IPS-20b (cell line): ENCODE measurements around the gene NELFA.
"Not testable (repeated sequence)": the region's sequence is repeated elsewhere in the genome, so short reads cannot be mapped to it uniquely, and the experiment has no call there.

Experiments
- H3K27ac ChIP-seq: one replicate; pipeline ENCODE4 v1.5.1; 2013; ENCODE audit warnings: low read length
- H3K27me3 ChIP-seq: 2 replicates; pipeline ENCODE4 v1.6.1; 2013; ENCODE audit warnings: mild to moderate bottlenecking, low read length, inconsistent platforms; ENCODE audit not compliant: insufficient read depth
- H3K36me3 ChIP-seq: 2 replicates; pipeline ENCODE4 v1.6.1; 2013; ENCODE audit warnings: low read depth, mild to moderate bottlenecking, inconsistent platforms, low read length, moderate library complexity; ENCODE audit not compliant: insufficient read depth
- H3K4me1 ChIP-seq: 2 replicates; pipeline ENCODE4 v1.6.1; 2013; ENCODE audit warnings: mild to moderate bottlenecking, control low read depth, inconsistent platforms, low read length, moderate library complexity; ENCODE audit not compliant: insufficient read depth
- H3K4me3 ChIP-seq: 2 replicates; pipeline ENCODE4 v1.5.1; 2013; ENCODE audit warnings: mild to moderate bottlenecking, low read length, inconsistent platforms
- H3K9ac ChIP-seq: 2 replicates; pipeline ENCODE4 v1.6.1; 2013; ENCODE audit warnings: low read depth, mild to moderate bottlenecking, inconsistent platforms, low read length, moderate library complexity
- H3K9me3 ChIP-seq: 2 replicates; pipeline ENCODE4 v1.6.1; 2013; ENCODE audit warnings: mild to moderate bottlenecking, low read depth, low read length, inconsistent platforms; ENCODE audit not compliant: insufficient read depth

Gene NELFA

DNA sequence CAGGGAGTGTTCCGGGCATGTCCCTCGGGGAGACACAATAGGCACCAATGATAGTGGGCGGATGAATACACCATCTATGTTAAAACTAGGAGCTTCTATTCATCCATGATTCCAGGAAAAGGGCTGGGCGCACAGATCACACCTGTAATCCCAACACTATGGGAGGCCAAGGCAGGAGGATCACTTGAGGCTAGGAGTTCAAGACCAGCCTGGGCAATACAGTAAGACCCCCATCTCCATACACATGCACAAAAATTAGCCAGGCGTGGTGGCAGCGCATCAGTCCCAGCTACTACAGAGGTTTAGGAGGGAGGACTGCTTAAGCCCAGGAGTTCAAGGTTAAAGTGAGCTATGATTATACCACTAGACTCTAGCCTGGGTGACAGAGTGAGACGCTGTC is 2.4 kb downstream of the NELFA start:
- H3K36me3 ChIP-seq, result peaks cover 31% of the 10 kb centered on the region

DNA sequence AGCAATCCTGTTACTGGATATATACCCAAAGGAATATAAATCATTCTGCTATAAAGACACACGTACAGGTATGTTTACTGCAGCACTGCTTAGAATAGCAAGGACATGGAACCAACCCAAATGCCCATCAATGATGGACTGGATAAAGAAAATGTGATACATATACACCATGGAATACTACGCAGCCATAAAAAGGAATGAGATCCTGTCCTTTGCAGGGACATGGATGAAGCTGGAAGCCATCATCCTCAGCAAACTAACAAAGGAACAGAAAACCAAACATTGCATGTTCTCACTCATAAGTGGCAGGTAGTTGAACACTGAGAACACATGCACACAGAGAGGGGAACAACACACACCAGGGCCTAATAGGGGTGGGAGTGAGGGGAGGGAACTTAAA is 5.4 kb downstream of the NELFA start:
- H3K9ac ChIP-seq, H3K9me3 ChIP-seq, H3K4me3 ChIP-seq, H3K4me1 ChIP-seq, H3K27ac ChIP-seq, H3K27me3 ChIP-seq: not testable (repeated sequence)
- peaks cover 31% of the 10 kb centered on the region for H3K36me3 ChIP-seq

More for the DNA sequence above, 2.4 kb downstream of the NELFA start:
- Histone ChIP-seq H3K9ac (no peak overlapping the region), H3K27ac (no peak overlapping the region), H3K9me3 (no peaks in the 10 kb centered on the region), H3K4me1 (peaks cover 3% of the 10 kb centered on the region; the same call in 1 of the 2 replicates), H3K27me3 (no peaks in the 10 kb centered on the region; the same call in 1 of the 2 replicates), H3K4me3 (no peak overlapping the region)

GRCh38 chr4:1999308-1999707 is 9.5 kb downstream of the NELFA start:
- not testable (repeated sequence) for H3K27ac ChIP-seq, H3K9ac ChIP-seq, H3K27me3 ChIP-seq, H3K9me3 ChIP-seq, H3K4me3 ChIP-seq, H3K4me1 ChIP-seq
- H3K36me3 ChIP-seq, result peaks cover 16% of the 10 kb centered on the region

GRCh38 chr4:1998296-1998695 is 10.5 kb downstream of the NELFA start:
- H3K4me1 ChIP-seq, result peaks cover 4% of the 10 kb centered on the region
- no peaks in the 10 kb centered on the region for H3K9me3 ChIP-seq
- H3K27ac ChIP-seq, result no peak overlapping the region

DNA sequence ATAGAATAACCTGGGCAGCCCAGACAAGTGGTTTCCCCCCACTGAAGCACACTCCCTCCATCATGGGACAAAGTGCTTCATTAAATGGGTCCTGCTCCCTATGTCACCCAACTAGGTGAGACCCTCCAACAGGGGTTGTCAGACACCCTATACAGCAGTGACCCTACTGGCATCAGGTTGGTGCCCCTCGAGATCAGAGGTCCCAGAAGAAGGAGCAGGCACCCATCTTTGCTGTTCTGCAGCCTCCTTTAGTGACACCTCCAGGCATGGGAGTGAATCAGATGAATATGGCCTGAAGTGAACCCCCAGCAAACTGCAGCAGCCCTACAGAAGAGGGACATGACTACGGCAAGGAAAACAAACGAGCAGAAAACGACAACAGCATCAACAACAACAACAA is 11.1 kb downstream of the NELFA start:
- no peaks in the 10 kb centered on the region for H3K27me3 ChIP-seq
- peaks cover 4% of the 10 kb centered on the region for H3K4me1 ChIP-seq
- no peaks in the 10 kb centered on the region for H3K9me3 ChIP-seq
- H3K36me3 ChIP-seq, result peaks cover 6% of the 10 kb centered on the region; the same call in 1 of the 2 replicates
- H3K4me3 ChIP-seq, result no peak overlapping the region
- H3K27ac ChIP-seq, result no peak overlapping the region
- no peak overlapping the region for H3K9ac ChIP-seq

More at GRCh38 chr4:1998296-1998695, 10.5 kb downstream of the NELFA start:
- Histone ChIP-seq H3K4me3 (no peak overlapping the region), H3K36me3 (peaks cover 12% of the 10 kb centered on the region), H3K9ac (no peak overlapping the region), H3K27me3 (no peaks in the 10 kb centered on the region)

DNA sequence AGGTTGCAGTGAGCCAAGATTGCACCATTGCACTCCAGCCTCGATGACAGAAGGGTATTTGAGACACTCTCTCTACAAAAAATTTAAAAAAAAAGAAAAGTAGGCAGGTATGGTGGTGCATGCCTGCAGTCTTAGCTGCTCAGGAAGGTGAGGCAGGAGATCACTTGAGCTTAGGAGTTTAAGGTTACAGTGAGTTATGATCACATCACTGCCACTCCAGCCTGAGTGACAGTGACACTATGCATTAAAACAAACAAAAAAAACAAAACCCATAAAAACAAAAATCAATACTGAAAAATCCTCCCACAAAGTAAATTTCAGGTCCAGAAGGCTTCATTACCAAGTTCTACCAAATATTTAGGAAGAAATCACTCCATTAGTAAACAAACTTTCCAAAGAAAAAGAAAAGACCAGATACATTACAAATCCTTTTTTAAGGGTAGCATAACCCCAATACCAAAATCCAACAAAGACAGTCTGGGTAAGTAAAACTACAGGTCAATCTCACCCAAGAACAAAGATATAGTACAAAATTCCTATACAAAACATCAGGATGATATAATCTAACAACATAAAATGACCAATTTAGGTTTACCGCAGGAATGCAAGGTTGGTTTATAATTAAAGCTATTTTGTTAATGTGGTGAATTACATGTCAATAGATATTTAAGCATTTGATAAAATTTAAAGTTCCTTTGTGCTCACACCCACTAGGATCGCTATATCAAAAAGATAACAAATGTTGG is 11.7 kb downstream of the NELFA start:
- Histone ChIP-seq H3K27ac (no peak overlapping the region), H3K4me3 (no peak overlapping the region)

DNA sequence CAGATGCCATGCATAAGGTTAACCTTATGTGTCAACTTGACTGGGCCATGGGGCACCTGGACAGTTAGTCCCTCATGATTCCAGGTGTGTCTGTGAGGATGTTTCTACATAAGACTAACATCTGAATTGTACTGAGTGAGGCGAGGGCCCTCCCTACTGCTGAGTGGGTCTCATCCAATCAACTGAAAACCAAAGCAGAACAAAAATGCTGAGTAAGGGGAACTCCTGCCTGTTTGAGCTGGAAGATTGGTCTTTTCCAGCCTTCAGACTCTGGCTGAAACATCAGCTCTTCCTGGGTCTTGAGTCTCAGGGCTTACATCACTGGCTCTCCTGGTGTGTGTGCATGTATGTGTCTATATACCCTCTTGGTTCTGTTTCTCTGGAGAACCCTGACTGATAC is 13.8 kb downstream of the NELFA start:
- Histone ChIP-seq H3K4me3 (no peak overlapping the region), H3K36me3 (peaks cover 23% of the 10 kb centered on the region), H3K9ac (no peak overlapping the region), H3K27ac (no peak overlapping the region), H3K4me1 (peaks cover 4% of the 10 kb centered on the region), H3K9me3 (no peaks in the 10 kb centered on the region), H3K27me3 (no peaks in the 10 kb centered on the region)

More for the DNA sequence above, 11.7 kb downstream of the NELFA start:
- Histone ChIP-seq H3K4me1 (peaks cover 4% of the 10 kb centered on the region), H3K27me3 (no peaks in the 10 kb centered on the region), H3K36me3 (peaks cover 6% of the 10 kb centered on the region; the same call in 1 of the 2 replicates), H3K9me3 (no peaks in the 10 kb centered on the region), H3K9ac (no peak overlapping the region)

DNA sequence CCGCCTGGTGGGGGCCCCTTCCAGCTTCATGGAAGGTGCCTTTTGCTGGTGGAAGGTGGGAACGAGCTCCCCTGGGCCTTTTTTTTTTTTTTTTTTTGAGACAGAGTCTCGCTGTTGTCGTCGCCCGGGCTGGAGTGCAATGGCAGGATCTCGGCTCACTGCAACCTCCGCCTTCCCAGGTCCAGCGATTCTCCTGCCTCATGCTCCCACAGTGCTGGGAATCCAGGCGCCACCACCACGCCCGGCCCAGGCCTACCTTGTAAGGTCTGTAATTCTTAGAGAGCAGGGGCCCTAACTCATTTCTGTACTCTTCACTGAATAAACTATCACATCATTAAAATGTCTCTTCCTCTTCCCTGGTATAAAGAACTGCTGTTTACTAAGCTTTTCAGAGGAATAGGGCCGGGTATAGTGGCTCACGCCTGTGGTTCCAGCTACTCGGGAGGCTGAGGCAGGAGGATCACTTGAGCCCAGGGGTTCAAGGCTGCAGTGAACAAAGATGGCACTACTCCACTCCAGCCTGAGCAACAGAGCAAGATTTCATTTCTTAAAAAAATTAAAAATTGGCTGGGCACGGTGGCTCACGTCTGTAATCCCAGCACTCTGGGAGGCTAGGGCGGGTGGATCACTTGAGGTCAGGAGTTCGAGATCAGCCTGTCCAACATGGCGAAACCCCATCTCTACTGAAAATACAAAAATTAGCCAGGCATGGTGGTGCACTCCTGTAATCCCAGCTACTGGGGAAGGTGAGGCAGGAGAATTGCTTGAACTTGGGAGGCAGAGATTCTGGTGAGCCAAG is 14.9 kb downstream of the NELFA start:
- H3K4me3 ChIP-seq, H3K9me3 ChIP-seq, H3K27me3 ChIP-seq, H3K9ac ChIP-seq, H3K4me1 ChIP-seq, H3K27ac ChIP-seq: not testable (repeated sequence)
- peaks cover 32% of the 10 kb centered on the region for H3K36me3 ChIP-seq

GRCh38 chr4:1993169-1993516 is 15.6 kb downstream of the NELFA start:
- H3K9me3 ChIP-seq, result no peaks in the 10 kb centered on the region
- peaks cover 32% of the 10 kb centered on the region for H3K36me3 ChIP-seq
- H3K27me3 ChIP-seq, result no peaks in the 10 kb centered on the region
- H3K27ac ChIP-seq, result no peak overlapping the region
- no peak overlapping the region for H3K9ac ChIP-seq
- H3K4me3 ChIP-seq, result no peak overlapping the region
- no peaks in the 10 kb centered on the region for H3K4me1 ChIP-seq

DNA sequence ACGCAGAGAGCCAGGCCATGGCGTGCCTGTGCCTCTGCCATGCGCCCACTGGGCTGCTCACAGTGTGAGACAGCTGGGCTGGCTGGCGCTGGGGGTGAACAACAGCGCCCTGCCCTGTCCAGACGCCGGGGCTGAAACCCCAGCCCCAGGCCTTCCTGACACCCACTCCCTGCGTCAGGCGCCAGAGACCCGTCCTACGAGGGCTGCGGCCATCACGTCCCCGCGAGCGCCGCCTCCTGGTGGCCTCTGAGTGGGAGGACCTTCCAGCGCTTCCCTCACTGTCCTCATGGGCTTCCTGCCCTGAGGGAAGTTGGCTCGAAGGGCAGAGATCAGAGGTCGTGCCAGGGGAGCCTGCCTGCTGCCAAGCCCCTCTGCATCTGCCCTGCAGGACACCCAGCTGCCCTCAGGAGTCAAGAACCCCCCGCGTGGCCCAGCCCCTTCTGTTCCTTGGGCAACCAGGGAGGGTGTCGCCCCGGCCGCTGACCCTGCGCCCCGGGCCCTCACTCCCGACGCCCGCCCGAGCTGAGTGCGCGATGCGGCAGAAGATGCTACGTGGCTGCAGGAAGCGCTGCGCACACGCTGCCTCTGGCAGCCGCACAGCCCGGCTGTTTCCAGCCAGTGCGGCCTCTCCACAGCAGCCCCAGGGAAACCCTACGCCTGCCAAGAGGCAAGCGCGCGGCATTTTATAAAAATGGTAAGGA is 16.2 kb downstream of the NELFA start:
- Histone ChIP-seq H3K36me3 (peaks cover 36% of the 10 kb centered on the region), H3K4me3 (no peak overlapping the region), H3K27ac (no peak overlapping the region), H3K27me3 (no peaks in the 10 kb centered on the region), H3K9ac (no peak overlapping the region), H3K9me3 (no peaks in the 10 kb centered on the region), H3K4me1 (no peaks in the 10 kb centered on the region)

DNA sequence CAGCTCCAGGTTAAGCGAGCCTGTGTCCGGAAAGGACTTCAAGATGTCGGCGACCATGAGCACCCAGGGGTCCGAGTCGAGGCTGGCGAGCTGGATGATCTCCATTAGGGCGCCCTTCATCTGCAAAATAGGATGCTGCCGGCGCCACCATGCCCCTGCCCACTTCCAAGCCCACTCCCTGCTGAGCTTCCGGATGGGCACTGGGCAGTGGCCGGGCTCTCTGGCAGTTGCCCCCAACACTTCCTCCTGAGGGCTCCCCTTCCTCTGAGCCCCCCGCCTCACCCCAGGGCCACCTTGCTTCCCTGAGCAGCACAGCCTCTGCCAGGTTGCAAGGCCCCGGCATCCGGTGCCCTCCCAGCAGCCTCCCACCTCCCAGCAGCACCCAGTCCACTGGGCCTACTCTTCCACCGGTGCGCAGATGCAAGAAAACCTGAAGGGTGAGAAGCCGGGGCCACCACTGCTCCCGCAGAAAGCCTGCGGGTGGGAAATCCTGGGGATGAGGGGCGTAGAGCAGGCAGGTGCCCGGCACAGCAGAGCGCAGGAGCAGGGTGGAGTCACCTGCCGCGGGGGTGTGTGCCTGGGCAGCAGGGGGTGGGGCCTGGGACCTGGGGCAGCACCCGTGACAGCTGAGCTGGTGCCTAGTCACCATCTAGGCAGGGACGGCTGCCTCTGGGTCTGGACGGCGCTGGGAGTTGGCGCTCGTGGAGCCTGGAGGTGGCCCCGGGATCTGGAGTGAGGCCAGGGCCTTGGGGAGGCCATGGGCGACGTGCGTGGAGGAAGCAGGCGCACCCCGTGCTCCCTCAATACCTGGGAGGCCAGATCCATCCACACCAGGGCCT is 17.0 kb downstream of the NELFA start:
- H3K9me3 ChIP-seq, result no peaks in the 10 kb centered on the region
- no peak overlapping the region for H3K9ac ChIP-seq
- H3K4me1 ChIP-seq, result no peaks in the 10 kb centered on the region
- peaks cover 44% of the 10 kb centered on the region for H3K36me3 ChIP-seq
- no peaks in the 10 kb centered on the region for H3K27me3 ChIP-seq
- H3K4me3 ChIP-seq, result no peak overlapping the region
- no peak overlapping the region for H3K27ac ChIP-seq
